NCI-H1930 (cell line): ENCODE data around the gene BRMS1L.
"Not testable (repeated sequence)": the region's sequence is repeated elsewhere in the genome, so short reads cannot be mapped to it uniquely, and the experiment has no call there.

Experiments used
- DNase-seq, 2 experiments: peaks; one replicate each; lab custom pipeline; 2025; lab: John Stamatoyannopoulos, UW

The BRMS1L gene

DNA sequence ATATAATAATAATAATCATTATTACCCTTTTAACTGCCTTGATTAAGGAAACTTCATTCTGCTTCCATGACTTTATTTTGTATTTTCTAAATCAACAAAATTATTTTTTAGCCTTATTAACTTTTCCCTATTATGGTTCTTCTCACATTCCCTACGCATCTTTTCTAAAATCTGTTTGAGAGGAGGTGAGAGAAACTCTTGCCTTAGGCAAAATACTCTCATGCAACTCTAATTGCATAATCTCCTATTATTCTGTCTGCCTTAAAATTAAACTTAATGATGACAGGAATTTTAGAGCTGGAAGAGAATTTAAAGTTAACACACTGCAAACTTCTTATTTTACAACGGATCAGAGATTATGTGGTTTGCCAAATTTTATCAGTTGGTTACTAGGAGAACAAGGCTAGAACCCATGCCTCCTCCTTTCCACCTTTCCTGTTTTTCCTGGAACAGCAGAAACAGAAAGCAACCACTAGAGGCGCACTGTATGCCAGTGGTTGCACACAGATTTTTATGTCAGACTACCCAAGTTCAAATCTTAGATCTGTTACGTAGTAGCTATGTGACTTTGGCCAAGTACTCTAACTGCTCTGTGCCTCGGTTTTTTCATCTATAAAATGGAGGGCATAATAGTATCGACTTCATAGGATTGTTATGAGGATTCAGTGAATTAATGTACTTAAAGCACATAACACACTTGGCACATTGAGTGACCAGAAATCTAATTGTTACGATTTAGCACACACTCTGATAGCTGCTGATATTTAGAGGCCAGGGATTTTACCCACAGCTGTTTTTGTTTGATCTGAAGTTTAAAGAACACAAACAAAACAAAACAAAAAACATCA lies 4.3 kb upstream of the BRMS1L start:
- no peak for DNase-seq

GRCh38 chr14:35822501-35822900 lies 3.6 kb upstream of the BRMS1L start:
- no peak for DNase-seq

- DNase-seq, result not testable (repeated sequence)
Measured at GRCh38 chr14:35824446-35825165, 1.5 kb upstream of the BRMS1L start.

DNA sequence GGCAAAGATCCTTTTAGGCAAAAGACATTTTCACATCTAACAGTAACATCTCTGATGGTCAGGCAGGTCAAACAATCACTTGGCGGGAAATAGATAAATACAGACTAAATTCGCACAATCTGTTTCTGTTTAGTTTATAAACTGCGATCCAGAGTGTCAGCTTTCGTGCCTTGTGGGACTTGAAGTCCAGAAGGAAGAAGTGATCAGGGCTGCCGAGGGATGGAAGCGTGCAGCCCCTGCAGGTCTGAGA lies 245 bp upstream of the BRMS1L start:
- DNase-seq, result no peak

GRCh38 chr14:35826952-35827416 lies 846 bp downstream of the BRMS1L start:
- DNase-seq, result no peak

- no peak for DNase-seq
Measured at GRCh38 chr14:35827678-35828472, 1.7 kb downstream of the BRMS1L start.

GRCh38 chr14:35829449-35829848 lies 3.3 kb downstream of the BRMS1L start:
- no peak for DNase-seq

GRCh38 chr14:35835208-35835982 lies 9.3 kb downstream of the BRMS1L start:
- DNase-seq, result no peak

GRCh38 chr14:35841704-35842103 lies 15.6 kb downstream of the BRMS1L start:
- not testable (repeated sequence) for DNase-seq

GRCh38 chr14:35842245-35842644 lies 16.1 kb downstream of the BRMS1L start:
- not testable (repeated sequence) for DNase-seq

GRCh38 chr14:35844494-35844893 lies 18.4 kb downstream of the BRMS1L start:
- no peak for DNase-seq

GRCh38 chr14:35847636-35848035 lies 21.5 kb downstream of the BRMS1L start:
- DNase-seq, result no peak

GRCh38 chr14:35849122-35849521 lies 23.0 kb downstream of the BRMS1L start:
- no peak for DNase-seq

DNA sequence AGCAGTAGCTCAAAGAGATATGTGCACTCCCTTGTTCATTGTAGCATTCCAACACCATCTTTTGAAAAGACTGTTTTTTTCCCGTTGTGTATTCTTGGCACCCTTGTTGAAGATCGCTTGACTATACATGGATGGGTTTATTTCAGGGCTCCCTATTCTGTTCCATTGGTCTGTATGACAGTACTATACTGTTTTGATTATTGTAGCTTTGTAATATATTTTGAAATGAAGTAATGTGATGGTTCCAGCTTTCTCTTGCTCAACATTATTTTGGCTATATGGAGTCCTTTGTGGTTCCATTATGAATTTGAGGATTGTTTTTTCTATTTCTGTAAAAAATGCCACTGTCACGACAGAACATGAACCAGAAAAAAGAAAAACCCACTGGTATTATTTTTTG lies 25.7 kb downstream of the BRMS1L start:
- DNase-seq, result no peak

- DNase-seq, result no peak
Measured at GRCh38 chr14:35853225-35853624, 27.1 kb downstream of the BRMS1L start.

- no peak for DNase-seq
Measured at GRCh38 chr14:35854696-35855270, 28.6 kb downstream of the BRMS1L start.

DNA sequence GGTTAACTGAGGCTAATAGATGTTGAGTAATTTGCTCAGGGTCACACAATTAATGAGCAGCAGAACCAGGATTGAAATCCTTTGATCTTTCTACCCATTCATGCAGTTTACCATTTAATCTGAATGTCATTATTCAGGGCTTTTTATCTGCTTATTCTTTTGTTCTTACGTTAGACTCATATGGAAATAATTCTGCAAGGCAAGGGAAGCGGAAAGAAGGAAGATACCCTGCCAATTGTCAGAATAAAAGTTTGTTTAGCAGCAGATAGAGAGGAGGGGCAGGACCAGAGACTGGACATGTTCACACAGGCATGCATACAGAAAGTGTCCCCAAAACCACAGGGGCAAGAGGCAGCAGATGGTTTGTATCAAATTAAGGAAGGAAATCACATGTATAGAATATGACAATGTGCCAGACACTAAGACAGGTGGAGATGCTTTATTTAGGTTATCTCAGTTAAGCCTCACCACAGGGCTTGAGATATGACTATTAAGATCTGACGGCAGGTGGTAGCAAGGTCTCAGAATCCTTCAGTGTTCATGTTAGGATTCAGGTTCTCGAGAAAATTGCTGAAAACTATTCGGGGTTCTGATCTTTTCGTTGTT lies 29.8 kb downstream of the BRMS1L start:
- peak in 1 of 2 experiments; percentile 8 for DNase-seq

GRCh38 chr14:35858521-35859209 lies 32.5 kb downstream of the BRMS1L start:
- no peak for DNase-seq

DNA sequence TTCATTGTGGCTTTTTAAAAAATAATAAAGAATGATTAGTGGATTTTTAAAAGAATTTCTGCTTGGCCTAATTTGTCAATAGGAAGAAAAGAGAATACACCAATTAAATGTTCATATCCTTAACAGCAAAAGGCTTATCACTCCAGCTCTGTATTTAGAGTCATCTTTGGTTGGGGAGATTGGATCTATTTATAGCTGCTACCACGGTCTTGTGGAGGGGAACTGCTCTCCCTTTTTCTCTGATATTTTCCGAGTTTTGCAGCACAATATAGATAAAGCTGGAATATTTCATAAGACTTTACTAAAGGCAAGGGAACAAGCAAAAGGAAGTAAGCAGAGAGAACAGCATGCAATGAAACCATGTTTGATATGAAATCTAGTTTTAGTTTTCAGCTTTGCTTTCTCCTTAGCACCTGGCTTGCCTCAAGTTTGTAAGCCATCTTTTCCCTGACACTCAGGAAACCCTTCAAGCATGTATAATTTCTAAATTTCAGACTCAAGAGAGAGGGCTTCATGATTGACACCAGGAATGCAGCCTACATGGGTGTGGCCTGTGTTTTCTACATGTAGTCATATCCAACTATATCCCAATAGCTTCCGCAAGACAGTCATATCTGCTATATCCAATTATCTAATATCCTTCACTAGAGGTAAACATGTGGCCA lies 35.2 kb downstream of the BRMS1L start:
- DNase-seq, result no peak
